Measurements from ENCODE around the gene DSTN.

DNA sequence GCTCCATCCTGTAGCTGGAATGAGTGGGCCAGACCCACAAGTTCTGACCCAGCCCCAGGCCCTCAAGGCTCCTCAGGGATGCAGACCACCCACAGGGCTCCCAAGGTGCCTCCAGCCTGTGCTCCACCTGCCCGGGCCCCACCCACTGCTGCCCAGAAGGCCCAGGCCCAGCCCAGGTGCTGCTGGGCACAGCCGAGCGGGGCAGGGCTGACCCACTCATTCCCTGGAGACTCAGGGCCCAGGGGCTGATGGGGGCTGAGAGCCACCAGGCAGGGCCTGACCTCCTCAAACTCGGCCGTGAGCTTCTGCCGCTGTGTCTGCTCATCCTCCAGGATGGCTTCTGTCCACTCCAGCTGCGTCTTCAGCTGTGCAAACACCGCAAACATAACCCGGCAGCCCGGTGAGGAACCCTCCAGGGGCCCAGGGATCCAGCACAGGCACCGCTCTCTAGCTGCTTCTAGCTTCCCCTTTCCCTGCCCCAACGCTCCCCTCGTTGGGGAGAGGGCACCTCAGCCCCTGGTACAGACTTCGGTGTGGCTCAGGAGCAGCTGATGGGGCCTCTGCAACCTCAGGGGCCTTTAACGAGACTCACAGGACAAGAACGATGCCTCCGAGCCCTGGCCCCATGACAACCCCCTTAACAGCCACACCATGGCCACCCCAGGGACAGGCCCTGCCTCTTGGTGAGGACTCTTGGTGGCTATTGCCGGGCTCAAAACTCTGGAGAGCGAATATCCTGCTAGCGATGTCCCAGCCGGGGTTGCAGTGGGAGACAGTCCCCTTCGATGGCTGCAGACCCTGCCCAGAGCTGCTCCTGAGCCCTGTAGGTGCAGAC lies 46.0 kb downstream of the DSTN start:
- no peak for TF ChIP-seq EZH2 (IDR thresholded peaks at IDR 0.05; ENCODE audit: borderline replicate concordance, low read length)
- TF ChIP-seq, protein P1, sequence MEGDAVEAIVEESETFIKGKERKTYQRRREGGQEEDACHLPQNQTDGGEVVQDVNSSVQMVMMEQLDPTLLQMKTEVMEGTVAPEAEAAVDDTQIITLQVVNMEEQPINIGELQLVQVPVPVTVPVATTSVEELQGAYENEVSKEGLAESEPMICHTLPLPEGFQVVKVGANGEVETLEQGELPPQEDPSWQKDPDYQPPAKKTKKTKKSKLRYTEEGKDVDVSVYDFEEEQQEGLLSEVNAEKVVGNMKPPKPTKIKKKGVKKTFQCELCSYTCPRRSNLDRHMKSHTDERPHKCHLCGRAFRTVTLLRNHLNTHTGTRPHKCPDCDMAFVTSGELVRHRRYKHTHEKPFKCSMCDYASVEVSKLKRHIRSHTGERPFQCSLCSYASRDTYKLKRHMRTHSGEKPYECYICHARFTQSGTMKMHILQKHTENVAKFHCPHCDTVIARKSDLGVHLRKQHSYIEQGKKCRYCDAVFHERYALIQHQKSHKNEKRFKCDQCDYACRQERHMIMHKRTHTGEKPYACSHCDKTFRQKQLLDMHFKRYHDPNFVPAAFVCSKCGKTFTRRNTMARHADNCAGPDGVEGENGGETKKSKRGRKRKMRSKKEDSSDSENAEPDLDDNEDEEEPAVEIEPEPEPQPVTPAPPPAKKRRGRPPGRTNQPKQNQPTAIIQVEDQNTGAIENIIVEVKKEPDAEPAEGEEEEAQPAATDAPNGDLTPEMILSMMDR (IDR thresholded peaks at IDR 0.05; ENCODE audit: low read length), result no peak
